HG02938 (cell line): ENCODE data around the gene CHMP2B.
"Not testable (repeated sequence)": the region's sequence is repeated elsewhere in the genome, so short reads cannot be mapped to it uniquely, and the experiment has no call there.

Experiments
- ATAC-seq: cut with Tn5 transposase; IDR thresholded peaks from one replicate; pipeline ENCODE4 v1.9.1; 2021; ENCODE audit warnings: mild to moderate bottlenecking, moderate library complexity; ENCODE audit not compliant: unreplicated experiment

Gene CHMP2B

DNA sequence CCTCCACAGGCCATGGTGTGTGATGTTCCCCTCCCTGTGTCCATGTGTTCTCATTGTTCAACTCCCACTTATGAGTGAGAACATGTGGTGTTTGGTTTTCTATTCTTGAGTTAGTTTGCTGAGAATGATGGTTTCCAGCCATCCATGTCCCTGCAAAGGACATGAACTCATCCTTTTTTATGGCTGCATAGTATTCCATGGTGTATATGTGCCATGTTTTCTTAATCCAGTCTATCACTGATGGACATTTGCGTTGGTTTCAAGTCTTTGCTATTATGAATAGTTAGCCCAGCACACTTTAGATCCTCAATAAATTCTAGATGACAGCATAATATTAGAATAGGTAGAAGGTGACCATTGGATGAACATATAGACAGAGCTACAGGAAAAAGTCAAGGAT is 77.9 kb downstream of the CHMP2B start:
- ATAC-seq, result not testable (repeated sequence)
